AG04449 (cell line): ENCODE data around the gene SIAH3.

ENCODE experiments used
- CTCF ChIA-PET: fragments of 350-600 bp; formaldehyde crosslinking; extraction: SDS; loops from one replicate; lab custom pipeline; 2021; ENCODE audit warnings: antibody characterized with exemption; lab: Yijun Ruan, JAX
- POLR2A ChIA-PET: fragments of 400-600, 350-600 bp; formaldehyde crosslinking; extraction: SDS; loops from one replicate; lab custom pipeline; 2020; ENCODE audit warnings: antibody characterized with exemption, inconsistent platforms; lab: Yijun Ruan, JAX
- DNase-seq: peaks from one replicate; pipeline ENCODE4 v3.0.0-alpha.2; 2010; ENCODE audit warnings: low read depth, low spot score
- H3K4me3 ChIP-seq: 2 replicates; pipeline ENCODE4 v1.5.1; 2011; ENCODE audit warnings: low read depth, mild to moderate bottlenecking, control low read depth, low read length
- CTCF ChIP-seq: IDR thresholded peaks from one replicate; pipeline ENCODE4 v1.5.1; 2011; ENCODE audit warnings: mild to moderate bottlenecking, moderate library complexity, low read length, control low read depth, inconsistent platforms; ENCODE audit not compliant: insufficient read depth; ENCODE audit errors: missing control alignments

The SIAH3 gene

GRCh38 chr13:45750566-45750965, 101.0 kb downstream of the SIAH3 start:
- H3K4me3 ChIP-seq, result no peak overlapping the region
- ChIA-PET POLR2A (no interaction called here), CTCF (no interaction called here)
- DNase-seq, result no peak
- TF ChIP-seq CTCF, result no peak

- no peak for DNase-seq
- H3K4me3 ChIP-seq, result no peak overlapping the region
- ChIA-PET CTCF (no interaction called here), POLR2A (no interaction called here)
- TF ChIP-seq CTCF, result no peak
Measured at GRCh38 chr13:45748941-45749759, 102.4 kb downstream of the SIAH3 start.

GRCh38 chr13:45747071-45747470, 104.5 kb downstream of the SIAH3 start:
- no peak overlapping the region for H3K4me3 ChIP-seq
- TF ChIP-seq CTCF, result no peak
- CTCF ChIA-PET, result no interaction called here
- POLR2A ChIA-PET, result no interaction called here
- DNase-seq, result no peak

- TF ChIP-seq CTCF, result no peak
- POLR2A ChIA-PET, result no interaction called here
- H3K4me3 ChIP-seq, result no peak overlapping the region
- CTCF ChIA-PET, result no interaction called here
- DNase-seq, result no peak
Measured at GRCh38 chr13:45744979-45745378, 106.6 kb downstream of the SIAH3 start.

- TF ChIP-seq CTCF, result no peak
- ChIA-PET POLR2A (no interaction called here), CTCF (no interaction called here)
- DNase-seq, result no peak
- H3K4me3 ChIP-seq, result no peak overlapping the region
Measured at GRCh38 chr13:45742985-45743384, 108.6 kb downstream of the SIAH3 start.

GRCh38 chr13:45737571-45738017, 114.0 kb downstream of the SIAH3 start:
- ChIA-PET CTCF (no interaction called here), POLR2A (no interaction called here)
- peak; percentile 22 for TF ChIP-seq CTCF
- no peak for DNase-seq
- H3K4me3 ChIP-seq, result no peak overlapping the region
